ENCODE measurements around the gene FKRP.

FKRP gene

DNA sequence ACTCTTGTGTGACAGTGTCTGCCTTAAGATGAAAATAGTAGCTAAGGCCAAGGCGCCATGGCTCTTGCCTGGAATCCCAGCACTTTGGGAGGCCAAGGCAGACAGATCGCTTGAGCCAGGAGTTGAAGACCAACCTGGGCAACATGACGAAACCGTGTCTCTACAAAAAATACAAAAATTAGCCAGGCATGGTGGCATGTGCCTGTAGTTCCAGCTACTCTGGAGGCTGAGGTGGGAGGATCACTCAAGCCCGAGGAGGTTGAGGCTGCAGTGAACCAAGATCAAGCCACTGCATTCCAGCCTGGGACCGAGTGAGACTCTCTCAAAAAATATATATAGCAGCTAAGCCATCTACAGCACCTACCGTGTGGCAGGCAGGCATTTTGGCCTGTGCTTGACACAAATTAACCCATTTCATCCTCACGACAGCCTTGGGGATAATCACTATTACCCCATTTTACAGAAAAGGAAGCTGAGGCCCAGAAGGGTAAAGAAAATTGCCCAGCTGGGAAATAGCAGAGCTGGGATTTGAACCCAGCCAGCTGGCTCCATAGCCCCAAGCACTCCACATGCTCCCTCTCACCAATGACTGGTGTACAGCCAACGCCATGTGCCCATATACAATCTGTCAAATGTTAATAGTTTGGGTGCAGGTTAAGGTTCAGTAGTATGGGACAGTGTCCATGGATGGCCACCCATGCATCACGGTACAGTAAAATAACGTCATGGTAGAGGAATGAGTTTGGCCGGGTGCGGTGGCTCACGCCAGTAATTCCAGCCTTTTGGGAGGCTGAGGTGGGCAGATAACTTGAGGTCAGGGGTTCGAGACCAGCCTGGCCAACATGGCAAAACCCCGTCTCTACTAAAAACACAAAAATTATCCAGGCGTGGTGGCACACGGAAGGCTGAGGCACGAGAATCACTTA lies 39.5 kb downstream of the FKRP start:
- Histone ChIP-seq H2BK15ac (ENCODE audit: low read length) (no peak overlapping the region), H2AK5ac (ENCODE audit: low read depth, low read length) (no peak overlapping the region), H3K9me3 (replicated peaks in 1 of 2; ENCODE audit: control insufficient read depth in 2 of 2, insufficient read depth in 1 of 2, low read depth in 1 of 2, low read length in 2 of 2) (no peaks in the 10 kb centered on the region), H3K4ac (ENCODE audit: low read length) (no peak overlapping the region), H3K23ac (ENCODE audit: low read depth, low read length, poor library complexity) (no peak overlapping the region), H3K18ac (ENCODE audit: low read length) (no peak overlapping the region), H2BK5ac (ENCODE audit: low read length) (no peak overlapping the region), H2BK120ac (ENCODE audit: low read depth, low read length) (no peak overlapping the region), H3K4me2 (ENCODE audit: insufficient read depth, low read length, poor library complexity, severe bottlenecking) (peak overlapping the region; percentile 51), H4K8ac (ENCODE audit: low read depth, low read length) (no peak overlapping the region), H3K9ac (ENCODE audit: low read depth, low read length, poor library complexity) (peak overlapping the region; percentile 24), H3K4me3 (ENCODE audit: low read length in 2 of 2) (peak overlapping the region in 1 of 2 donors; percentile 51), H3K79me1 (ENCODE audit: low read depth, low read length) (peaks cover 9% of the 10 kb centered on the region), H3K4me1 (ENCODE audit: control insufficient read depth in 2 of 2, insufficient read depth in 1 of 2, low read depth in 1 of 2, low read length in 2 of 2) (peaks cover 16 to 18% of the 10 kb centered on the region in 2 donors), H2BK12ac (ENCODE audit: low read length) (no peak overlapping the region), H3K14ac (ENCODE audit: low read length) (no peak overlapping the region), H2AFZ (ENCODE audit: low read length) (no peak overlapping the region), H4K91ac (ENCODE audit: low read depth, low read length, poor library complexity) (no peak overlapping the region), H3K36me3 (replicated peaks in 1 of 2; ENCODE audit: control insufficient read depth in 2 of 2, insufficient read depth in 2 of 2, low read length in 2 of 2) (peaks cover 18 to 51% of the 10 kb centered on the region in 2 donors), H3K27me3 (ENCODE audit: control insufficient read depth in 3 of 3, insufficient read depth in 3 of 3, low read depth in 1 of 3, low read length in 3 of 3) (no peaks in the 10 kb centered on the region), H3K27ac (replicated peaks; ENCODE audit: low read length) (peak overlapping the region; percentile 24)
- DNase-seq (ENCODE audit: low spot score): no peak
- whole genome bisulfite sequencing, 2 donors (ENCODE audit: extremely low coverage in 2 of 2, insufficient read length in 2 of 2, insufficient replicate concordance in 1 of 2): no CpG with 5 or more reads among the region's 19 CpGs

- Histone ChIP-seq H3K23ac (ENCODE audit: low read depth, low read length, poor library complexity) (no peak overlapping the region), H2BK120ac (ENCODE audit: low read depth, low read length) (no peak overlapping the region), H4K91ac (ENCODE audit: low read depth, low read length, poor library complexity) (no peak overlapping the region), H2AFZ (ENCODE audit: low read length) (no peak overlapping the region), H3K36me3 (replicated peaks in 1 of 2; ENCODE audit: control insufficient read depth in 2 of 2, insufficient read depth in 2 of 2, low read length in 2 of 2) (peaks cover 17 to 45% of the 10 kb centered on the region in 2 donors), H3K27me3 (ENCODE audit: control insufficient read depth in 3 of 3, insufficient read depth in 3 of 3, low read depth in 1 of 3, low read length in 3 of 3) (no peaks in the 10 kb centered on the region), H3K27ac (replicated peaks; ENCODE audit: low read length) (peak overlapping the region; percentile 65), H3K4me3 (ENCODE audit: low read length in 2 of 2) (peak overlapping the region; percentile 51 to 95), H3K18ac (ENCODE audit: low read length) (no peak overlapping the region), H3K4ac (ENCODE audit: low read length) (no peak overlapping the region), H3K9ac (ENCODE audit: low read depth, low read length, poor library complexity) (peak overlapping the region; percentile 75), H2BK5ac (ENCODE audit: low read length) (no peak overlapping the region), H3K4me1 (ENCODE audit: control insufficient read depth in 2 of 2, insufficient read depth in 1 of 2, low read depth in 1 of 2, low read length in 2 of 2) (peaks cover 16 to 18% of the 10 kb centered on the region in 2 donors), H3K9me3 (replicated peaks in 1 of 2; ENCODE audit: control insufficient read depth in 2 of 2, insufficient read depth in 1 of 2, low read depth in 1 of 2, low read length in 2 of 2) (no peaks in the 10 kb centered on the region), H3K4me2 (ENCODE audit: insufficient read depth, low read length, poor library complexity, severe bottlenecking) (peak overlapping the region; percentile 90), H2BK15ac (ENCODE audit: low read length) (no peak overlapping the region), H2AK5ac (ENCODE audit: low read depth, low read length) (no peak overlapping the region), H2BK12ac (ENCODE audit: low read length) (no peak overlapping the region), H3K79me1 (ENCODE audit: low read depth, low read length) (peaks cover 9% of the 10 kb centered on the region), H4K8ac (ENCODE audit: low read depth, low read length) (no peak overlapping the region), H3K14ac (ENCODE audit: low read length) (no peak overlapping the region)
- WGBS, 2 donors (ENCODE audit: extremely low coverage in 2 of 2, insufficient read length in 2 of 2, insufficient replicate concordance in 1 of 2): no CpG with 5 or more reads among the region's 4 CpGs
- no peak for DNase-seq (ENCODE audit: low spot score)
Observed at GRCh38 chr19:46785980-46786235, 40.1 kb downstream of the FKRP start.

DNA sequence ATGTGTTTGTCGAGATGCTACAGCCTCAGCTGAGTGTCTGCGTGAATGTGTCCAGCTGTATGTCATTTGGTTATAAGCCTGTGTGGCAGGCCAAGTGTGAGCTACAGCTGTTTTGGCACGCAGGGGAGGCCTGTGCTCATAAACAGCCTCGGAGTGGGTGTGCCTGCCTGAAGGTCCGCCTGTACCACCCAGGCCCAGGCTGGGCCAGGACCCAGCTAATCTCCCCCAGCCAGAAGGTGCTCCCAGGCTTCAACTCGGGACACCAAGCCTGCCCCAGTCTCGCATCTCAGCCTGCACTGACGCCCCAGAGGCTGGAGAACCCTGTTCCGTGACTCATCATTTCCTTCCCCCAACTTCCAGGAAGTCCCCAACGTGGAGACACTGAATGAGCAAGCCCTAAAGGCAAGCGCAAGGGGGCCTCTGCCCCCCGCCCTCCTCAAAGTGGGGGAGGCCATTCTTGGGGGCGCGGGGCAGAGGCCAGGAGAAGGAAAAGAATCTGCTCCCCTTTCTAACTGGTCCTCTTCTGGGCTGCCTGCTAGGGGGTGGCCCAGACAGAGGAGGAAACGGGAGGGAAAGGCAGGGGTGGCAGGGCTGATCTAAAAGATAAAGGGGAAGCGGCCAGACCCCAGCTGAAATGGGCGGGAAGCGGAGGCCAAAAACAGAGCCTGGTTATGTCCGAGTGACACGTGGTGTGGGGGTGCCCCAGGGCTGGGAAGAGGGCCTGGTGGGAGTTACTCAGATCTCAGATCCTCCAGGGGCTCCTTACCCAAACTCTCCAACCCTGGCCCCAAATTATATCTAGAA lies 40.6 kb downstream of the FKRP start:
- H3K14ac ChIP-seq (ENCODE audit: low read length): no peak overlapping the region
- no peak overlapping the region for H4K91ac ChIP-seq (ENCODE audit: low read depth, low read length, poor library complexity)
- no peak overlapping the region for H4K8ac ChIP-seq (ENCODE audit: low read depth, low read length)
- peak overlapping the region; percentile 5 for H2BK15ac ChIP-seq (ENCODE audit: low read length)
- no peaks in the 10 kb centered on the region for H3K27me3 ChIP-seq (ENCODE audit: control insufficient read depth in 3 of 3, insufficient read depth in 3 of 3, low read depth in 1 of 3, low read length in 3 of 3)
- H3K27ac ChIP-seq (replicated peaks; ENCODE audit: low read length): peak overlapping the region; percentile 65
- no peak overlapping the region for H3K4ac ChIP-seq (ENCODE audit: low read length)
- peak overlapping the region; percentile 90 for H3K4me2 ChIP-seq (ENCODE audit: insufficient read depth, low read length, poor library complexity, severe bottlenecking)
- no peak overlapping the region for H2BK12ac ChIP-seq (ENCODE audit: low read length)
- peak overlapping the region; percentile 68 for H2AFZ ChIP-seq (ENCODE audit: low read length)
- H3K36me3 ChIP-seq (replicated peaks in 1 of 2; ENCODE audit: control insufficient read depth in 2 of 2, insufficient read depth in 2 of 2, low read length in 2 of 2): peaks cover 15 to 41% of the 10 kb centered on the region in 2 donors
- no peaks in the 10 kb centered on the region for H3K9me3 ChIP-seq (replicated peaks in 1 of 2; ENCODE audit: control insufficient read depth in 2 of 2, insufficient read depth in 1 of 2, low read depth in 1 of 2, low read length in 2 of 2)
- DNase-seq (ENCODE audit: low spot score): peak; percentile 33
- peaks cover 16 to 18% of the 10 kb centered on the region in 2 donors for H3K4me1 ChIP-seq (ENCODE audit: control insufficient read depth in 2 of 2, insufficient read depth in 1 of 2, low read depth in 1 of 2, low read length in 2 of 2)
- peak overlapping the region; percentile 93 for H2BK5ac ChIP-seq (ENCODE audit: low read length)
- peak overlapping the region; percentile 51 to 95 for H3K4me3 ChIP-seq (ENCODE audit: low read length in 2 of 2)
- peak overlapping the region; percentile 31 for H2AK5ac ChIP-seq (ENCODE audit: low read depth, low read length)
- H2BK120ac ChIP-seq (ENCODE audit: low read depth, low read length): no peak overlapping the region
- H3K79me1 ChIP-seq (ENCODE audit: low read depth, low read length): peaks cover 9% of the 10 kb centered on the region
- peak overlapping the region; percentile 81 for H3K18ac ChIP-seq (ENCODE audit: low read length)
- WGBS, 2 donors (ENCODE audit: extremely low coverage in 2 of 2, insufficient read length in 2 of 2, insufficient replicate concordance in 1 of 2): no CpG with 5 or more reads among the region's 20 CpGs
- H3K9ac ChIP-seq (ENCODE audit: low read depth, low read length, poor library complexity): peak overlapping the region; percentile 75
- no peak overlapping the region for H3K23ac ChIP-seq (ENCODE audit: low read depth, low read length, poor library complexity)

- Histone ChIP-seq H3K18ac (ENCODE audit: low read length) (peak overlapping the region; percentile 89), H3K4ac (ENCODE audit: low read length) (no peak overlapping the region), H3K9ac (ENCODE audit: low read depth, low read length, poor library complexity) (peak overlapping the region; percentile 97), H4K91ac (ENCODE audit: low read depth, low read length, poor library complexity) (no peak overlapping the region), H2AFZ (ENCODE audit: low read length) (peak overlapping the region; percentile 68), H4K8ac (ENCODE audit: low read depth, low read length) (no peak overlapping the region), H3K23ac (ENCODE audit: low read depth, low read length, poor library complexity) (no peak overlapping the region), H3K4me2 (ENCODE audit: insufficient read depth, low read length, poor library complexity, severe bottlenecking) (peak overlapping the region; percentile 90), H3K9me3 (replicated peaks in 1 of 2; ENCODE audit: control insufficient read depth in 2 of 2, insufficient read depth in 1 of 2, low read depth in 1 of 2, low read length in 2 of 2) (no peaks in the 10 kb centered on the region), H3K79me1 (ENCODE audit: low read depth, low read length) (peaks cover 9% of the 10 kb centered on the region), H3K4me1 (ENCODE audit: control insufficient read depth in 2 of 2, insufficient read depth in 1 of 2, low read depth in 1 of 2, low read length in 2 of 2) (peaks cover 16 to 18% of the 10 kb centered on the region in 2 donors), H2BK120ac (ENCODE audit: low read depth, low read length) (no peak overlapping the region), H2AK5ac (ENCODE audit: low read depth, low read length) (no peak overlapping the region), H3K4me3 (ENCODE audit: low read length in 2 of 2) (peak overlapping the region; percentile 51 to 95), H2BK15ac (ENCODE audit: low read length) (peak overlapping the region; percentile 5), H2BK12ac (ENCODE audit: low read length) (no peak overlapping the region), H3K27me3 (ENCODE audit: control insufficient read depth in 3 of 3, insufficient read depth in 3 of 3, low read depth in 1 of 3, low read length in 3 of 3) (no peaks in the 10 kb centered on the region), H3K14ac (ENCODE audit: low read length) (no peak overlapping the region), H3K36me3 (replicated peaks in 1 of 2; ENCODE audit: control insufficient read depth in 2 of 2, insufficient read depth in 2 of 2, low read length in 2 of 2) (peaks cover 12 to 36% of the 10 kb centered on the region in 2 donors), H2BK5ac (ENCODE audit: low read length) (peak overlapping the region; percentile 93), H3K27ac (replicated peaks; ENCODE audit: low read length) (peak overlapping the region; percentile 47)
- WGBS, 2 donors (ENCODE audit: extremely low coverage in 2 of 2, insufficient read length in 2 of 2, insufficient replicate concordance in 1 of 2): no CpG with 5 or more reads among the region's 5 CpGs
- DNase-seq (ENCODE audit: low spot score): no peak
Observed at GRCh38 chr19:46787040-46787330, 41.1 kb downstream of the FKRP start.
